ENCODE results near the gene VWA3B. TPM values are rescaled to one million over a fixed set of nuclear protein-coding genes. Genes with fewer than 3 reads are reported as not detected.

Gene VWA3B
- total RNA-seq, 1 donor = not detected

- H3K27me3 ChIP-seq (ENCODE audit: insufficient read depth, low read length) = peaks cover 57% of the 10 kb centered on the region
- no peak for TF ChIP-seq CTCF (IDR thresholded peaks at IDR 0.05; ENCODE audit: extremely low read depth, low read depth, low read length)
These were observed 567 bp downstream of the VWA3B start for GRCh38 chr2:98087447-98088020.

GRCh38 chr2:98088261-98088660 is 1.3 kb downstream of the VWA3B start:
- Histone ChIP-seq H2AFZ (ENCODE audit: low read length) (no peak overlapping the region), H3K4me1 (ENCODE audit: insufficient read depth, low read length) (peaks cover 10% of the 10 kb centered on the region), H3K27me3 (ENCODE audit: insufficient read depth, low read length) (peaks cover 52% of the 10 kb centered on the region), H3K4me2 (ENCODE audit: insufficient read depth, low read length) (no peak overlapping the region), H4K20me1 (ENCODE audit: insufficient read depth, low read length) (no peaks in the 10 kb centered on the region), H3K27ac (ENCODE audit: low read depth, low read length) (no peak overlapping the region), H3K36me3 (ENCODE audit: insufficient read depth, low read length) (no peaks in the 10 kb centered on the region), H3K4me3 (ENCODE audit: insufficient read depth, low read length) (no peak overlapping the region), H3K9me3 (ENCODE audit: low read depth, low read length) (no peaks in the 10 kb centered on the region), H3K79me2 (ENCODE audit: insufficient read depth, low read length) (no peaks in the 10 kb centered on the region)
- no peak for DNase-seq (ENCODE audit: insufficient read length, low spot score, missing footprints)
- no peak for TF ChIP-seq CTCF (IDR thresholded peaks at IDR 0.05; ENCODE audit: extremely low read depth, low read depth, low read length)

More at GRCh38 chr2:98087447-98088020, 567 bp downstream of the VWA3B start:
- peaks cover 10% of the 10 kb centered on the region for H3K4me1 ChIP-seq (ENCODE audit: insufficient read depth, low read length)
- H4K20me1 ChIP-seq (ENCODE audit: insufficient read depth, low read length) = no peaks in the 10 kb centered on the region
- H3K79me2 ChIP-seq (ENCODE audit: insufficient read depth, low read length) = no peaks in the 10 kb centered on the region
- DNase-seq (ENCODE audit: insufficient read length, low spot score, missing footprints) = no peak
- no peaks in the 10 kb centered on the region for H3K36me3 ChIP-seq (ENCODE audit: insufficient read depth, low read length)
- peak overlapping the region; percentile 66 for H2AFZ ChIP-seq (ENCODE audit: low read length)
- no peaks in the 10 kb centered on the region for H3K9me3 ChIP-seq (ENCODE audit: low read depth, low read length)
- H3K4me2 ChIP-seq (ENCODE audit: insufficient read depth, low read length) = peak overlapping the region; percentile 85
- no peak overlapping the region for H3K27ac ChIP-seq (ENCODE audit: low read depth, low read length)
- peak overlapping the region; percentile 69 for H3K4me3 ChIP-seq (ENCODE audit: insufficient read depth, low read length)

- DNase-seq (ENCODE audit: insufficient read length, low spot score, missing footprints) = no peak
- H3K36me3 ChIP-seq (ENCODE audit: insufficient read depth, low read length) = no peaks in the 10 kb centered on the region
- peaks cover 10% of the 10 kb centered on the region for H3K4me1 ChIP-seq (ENCODE audit: insufficient read depth, low read length)
- no peaks in the 10 kb centered on the region for H3K9me3 ChIP-seq (ENCODE audit: low read depth, low read length)
- H2AFZ ChIP-seq (ENCODE audit: low read length) = no peak overlapping the region
- no peak overlapping the region for H3K4me3 ChIP-seq (ENCODE audit: insufficient read depth, low read length)
- H4K20me1 ChIP-seq (ENCODE audit: insufficient read depth, low read length) = no peaks in the 10 kb centered on the region
- no peak for TF ChIP-seq CTCF (IDR thresholded peaks at IDR 0.05; ENCODE audit: extremely low read depth, low read depth, low read length)
- no peak overlapping the region for H3K27ac ChIP-seq (ENCODE audit: low read depth, low read length)
- no peaks in the 10 kb centered on the region for H3K79me2 ChIP-seq (ENCODE audit: insufficient read depth, low read length)
- H3K27me3 ChIP-seq (ENCODE audit: insufficient read depth, low read length) = peaks cover 36% of the 10 kb centered on the region
- no peak overlapping the region for H3K4me2 ChIP-seq (ENCODE audit: insufficient read depth, low read length)
These were observed 3.0 kb downstream of the VWA3B start for GRCh38 chr2:98089941-98090340.

- H2AFZ ChIP-seq (ENCODE audit: low read length) = no peak overlapping the region
- peaks cover 25% of the 10 kb centered on the region for H3K27me3 ChIP-seq (ENCODE audit: insufficient read depth, low read length)
- no peaks in the 10 kb centered on the region for H3K9me3 ChIP-seq (ENCODE audit: low read depth, low read length)
- H3K36me3 ChIP-seq (ENCODE audit: insufficient read depth, low read length) = no peaks in the 10 kb centered on the region
- no peak overlapping the region for H3K4me3 ChIP-seq (ENCODE audit: insufficient read depth, low read length)
- H3K4me1 ChIP-seq (ENCODE audit: insufficient read depth, low read length) = peaks cover 10% of the 10 kb centered on the region
- no peak overlapping the region for H3K27ac ChIP-seq (ENCODE audit: low read depth, low read length)
- H3K79me2 ChIP-seq (ENCODE audit: insufficient read depth, low read length) = no peaks in the 10 kb centered on the region
- H3K4me2 ChIP-seq (ENCODE audit: insufficient read depth, low read length) = no peak overlapping the region
- TF ChIP-seq CTCF (IDR thresholded peaks at IDR 0.05; ENCODE audit: extremely low read depth, low read depth, low read length) = no peak
- H4K20me1 ChIP-seq (ENCODE audit: insufficient read depth, low read length) = no peaks in the 10 kb centered on the region
- no peak for DNase-seq (ENCODE audit: insufficient read length, low spot score, missing footprints)
These were observed 4.0 kb downstream of the VWA3B start for GRCh38 chr2:98090951-98091350.
